Activated CD4-positive, alpha-beta T cell treated with anti-CD3 and anti-CD28 coated beads for 24 hours (primary cell): Measurements from ENCODE around the gene GCLC.

ENCODE experiments used
- DNase-seq, 2 donors: peaks; one replicate each; pipeline ENCODE4 v3.0.0-alpha.2; 2020; ENCODE audit warnings: low read depth in 2 of 2

The GCLC gene

GRCh38 chr6:53524455-53524815, 20.5 kb downstream of the GCLC start:
- DNase-seq, result no peak

GRCh38 chr6:53523511-53524454, 21.1 kb downstream of the GCLC start:
- DNase-seq, result no peak

- no peak for DNase-seq
Observed at GRCh38 chr6:53520320-53520928, 24.5 kb downstream of the GCLC start.

GRCh38 chr6:53518862-53519261, 26.0 kb downstream of the GCLC start:
- DNase-seq, result no peak

- no peak for DNase-seq
Observed at GRCh38 chr6:53517021-53517420, 27.9 kb downstream of the GCLC start.

GRCh38 chr6:53514677-53515076, 30.2 kb downstream of the GCLC start:
- no peak for DNase-seq

GRCh38 chr6:53513519-53513966, 31.4 kb downstream of the GCLC start:
- DNase-seq, result no peak

- no peak for DNase-seq
Observed at GRCh38 chr6:53513056-53513455, 31.8 kb downstream of the GCLC start.

- no peak for DNase-seq
Observed at GRCh38 chr6:53512626-53513025, 32.3 kb downstream of the GCLC start.

- DNase-seq, result no peak
Observed at GRCh38 chr6:53510746-53511145, 34.2 kb downstream of the GCLC start.

GRCh38 chr6:53506872-53507271, 38.0 kb downstream of the GCLC start:
- no peak for DNase-seq

GRCh38 chr6:53504512-53504911, 40.4 kb downstream of the GCLC start:
- DNase-seq, result no peak

GRCh38 chr6:53503060-53503459, 41.8 kb downstream of the GCLC start:
- DNase-seq, result no peak

GRCh38 chr6:53501432-53501831, 43.5 kb downstream of the GCLC start:
- no peak for DNase-seq

- no peak for DNase-seq
Observed at GRCh38 chr6:53500095-53500494, 44.8 kb downstream of the GCLC start.

GRCh38 chr6:53499094-53499493, 45.8 kb downstream of the GCLC start:
- DNase-seq, result no peak

GRCh38 chr6:53498649-53499048, 46.3 kb downstream of the GCLC start:
- DNase-seq, result no peak

GRCh38 chr6:53497905-53498304, 47.0 kb downstream of the GCLC start:
- no peak for DNase-seq

- no peak for DNase-seq
Observed at GRCh38 chr6:53496797-53497375, 48.0 kb downstream of the GCLC start.

GRCh38 chr6:53495506-53496499, 49.1 kb downstream of the GCLC start:
- DNase-seq, result no peak

GRCh38 chr6:53494076-53494475, 50.8 kb downstream of the GCLC start:
- no peak for DNase-seq

GRCh38 chr6:53493635-53494025, 51.3 kb downstream of the GCLC start:
- DNase-seq, result no peak
